Transverse colon (tissue), 3 donors: ENCODE results near the gene GET4.

Experiments used
- EP300 ChIP-seq: sonication (generic); formaldehyde crosslinking; IDR thresholded peaks from one replicate; pipeline ENCODE4 v1.6.1; 2017; ENCODE audit warnings: antibody characterized with exemption, low read depth
- POLR2A ChIP-seq: fragments of 450-650 bp; IDR thresholded peaks from one replicate; pipeline ENCODE4 v1.6.1; 2016; ENCODE audit warnings: antibody characterized with exemption, mild to moderate bottlenecking, moderate library complexity
- TF ChIP-seq, protein P1 (sequence below), 5 experiments: fragments of 200-600 bp in 3 of 5; fragments of 450-650 bp in 2 of 5; sonication (generic) in 3 of 5; IDR thresholded peaks; 1 replicate in 2 of 5; 2 replicates in 3 of 5; pipeline ENCODE4 v1.5.1; 2016 to 2017; ENCODE audit warnings: antibody characterized with exemption in 5 of 5, inconsistent platforms in 3 of 5, mild to moderate bottlenecking in 2 of 5, moderate library complexity in 1 of 5

DNA sequence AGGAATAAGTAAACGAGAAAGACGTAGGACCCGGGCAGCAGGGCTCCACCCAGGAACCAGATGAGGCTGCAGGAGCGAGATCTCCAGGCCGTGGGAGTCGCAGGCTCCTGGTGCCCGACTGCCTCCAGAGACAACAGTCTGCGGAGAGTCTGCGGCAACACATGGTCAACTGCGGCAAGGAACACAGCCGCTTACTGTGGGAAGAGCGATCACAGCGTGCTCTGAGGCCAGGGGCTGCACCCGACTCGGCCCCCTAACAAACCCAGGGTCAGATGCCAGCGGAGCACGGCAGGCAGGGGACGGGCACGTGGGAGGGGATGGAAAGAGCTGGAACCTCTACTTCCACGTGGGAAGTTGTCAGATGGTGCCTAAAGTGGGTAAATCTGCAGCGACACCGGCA lies 26.6 kb downstream of the GET4 start:
- TF ChIP-seq POLR2A = no peak
- TF ChIP-seq, protein P1, sequence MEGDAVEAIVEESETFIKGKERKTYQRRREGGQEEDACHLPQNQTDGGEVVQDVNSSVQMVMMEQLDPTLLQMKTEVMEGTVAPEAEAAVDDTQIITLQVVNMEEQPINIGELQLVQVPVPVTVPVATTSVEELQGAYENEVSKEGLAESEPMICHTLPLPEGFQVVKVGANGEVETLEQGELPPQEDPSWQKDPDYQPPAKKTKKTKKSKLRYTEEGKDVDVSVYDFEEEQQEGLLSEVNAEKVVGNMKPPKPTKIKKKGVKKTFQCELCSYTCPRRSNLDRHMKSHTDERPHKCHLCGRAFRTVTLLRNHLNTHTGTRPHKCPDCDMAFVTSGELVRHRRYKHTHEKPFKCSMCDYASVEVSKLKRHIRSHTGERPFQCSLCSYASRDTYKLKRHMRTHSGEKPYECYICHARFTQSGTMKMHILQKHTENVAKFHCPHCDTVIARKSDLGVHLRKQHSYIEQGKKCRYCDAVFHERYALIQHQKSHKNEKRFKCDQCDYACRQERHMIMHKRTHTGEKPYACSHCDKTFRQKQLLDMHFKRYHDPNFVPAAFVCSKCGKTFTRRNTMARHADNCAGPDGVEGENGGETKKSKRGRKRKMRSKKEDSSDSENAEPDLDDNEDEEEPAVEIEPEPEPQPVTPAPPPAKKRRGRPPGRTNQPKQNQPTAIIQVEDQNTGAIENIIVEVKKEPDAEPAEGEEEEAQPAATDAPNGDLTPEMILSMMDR (IDR thresholded peaks at IDR 0.05) = no peak
- TF ChIP-seq EP300 = no peak
